ENCODE measurements around the gene RPRD1B.

The RPRD1B gene

DNA sequence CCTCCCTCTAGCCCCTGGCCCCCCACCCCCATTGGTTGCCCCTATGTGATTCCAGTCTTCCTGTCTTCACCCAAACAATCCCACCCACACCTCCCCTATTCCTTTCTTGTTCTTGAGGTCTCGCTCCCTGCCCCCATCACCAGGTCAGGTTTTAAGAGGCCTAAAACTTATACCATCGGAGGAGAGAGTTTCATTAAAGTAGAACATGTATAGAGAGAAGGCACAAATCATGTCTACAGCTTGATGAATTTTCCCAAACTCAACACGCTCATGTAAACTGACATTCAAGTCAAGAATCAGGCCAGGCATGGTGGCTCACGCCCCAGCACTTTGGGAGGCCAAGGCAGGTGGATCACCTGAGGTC lies 87.1 kb downstream of the RPRD1B start:
- DNase-seq (ENCODE audit: low read depth, low spot score): no peak

GRCh38 chr20:38121741-38122140 lies 88.2 kb downstream of the RPRD1B start:
- DNase-seq (ENCODE audit: low read depth, low spot score): no peak

- DNase-seq (ENCODE audit: low read depth, low spot score): no peak
Observed at GRCh38 chr20:38123021-38123587, 89.6 kb downstream of the RPRD1B start.

DNA sequence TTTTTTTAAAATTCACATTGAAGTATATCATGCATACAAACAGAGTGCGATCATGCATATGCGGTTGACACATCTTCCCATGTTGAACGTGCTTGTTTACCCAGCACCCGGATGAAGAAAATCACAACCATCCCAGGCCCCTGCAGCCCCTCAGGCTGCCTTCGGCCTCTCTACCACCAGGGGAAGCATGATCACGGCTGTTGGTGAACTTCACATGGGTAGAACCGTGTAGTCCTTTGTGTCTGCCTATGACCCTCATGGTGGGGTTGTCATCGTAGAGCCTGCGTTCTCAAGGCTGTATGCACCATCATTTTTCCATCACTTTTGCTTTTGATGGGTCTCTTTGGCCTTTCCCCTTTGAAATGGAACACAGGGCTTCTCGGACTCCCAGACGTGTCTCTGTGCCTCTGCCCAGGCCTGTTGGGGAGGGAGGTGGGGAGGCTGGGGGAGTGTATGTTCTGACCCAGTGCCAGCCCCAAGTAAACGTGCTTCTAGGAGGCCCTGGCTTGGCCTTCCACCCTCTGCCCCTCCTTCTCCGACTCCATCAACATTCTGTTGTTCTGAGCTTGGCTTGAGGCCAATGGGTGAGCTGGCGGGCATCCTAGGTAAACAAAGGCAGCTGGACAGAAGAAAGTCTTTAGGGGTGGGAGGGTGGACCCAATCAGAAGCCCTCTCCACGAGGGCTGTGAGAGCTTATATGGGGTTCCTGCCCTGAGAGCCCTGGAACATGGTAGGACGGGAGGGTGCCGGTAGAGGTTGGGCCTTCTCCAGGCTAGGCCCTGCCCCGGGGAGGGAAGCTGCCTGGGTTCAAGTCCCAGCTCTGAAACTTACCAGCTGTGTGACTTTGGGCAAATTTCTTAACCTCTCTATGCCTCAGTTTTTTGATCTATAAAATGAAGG lies 91.9 kb downstream of the RPRD1B start:
- no peak for DNase-seq (ENCODE audit: low read depth, low spot score)

DNA sequence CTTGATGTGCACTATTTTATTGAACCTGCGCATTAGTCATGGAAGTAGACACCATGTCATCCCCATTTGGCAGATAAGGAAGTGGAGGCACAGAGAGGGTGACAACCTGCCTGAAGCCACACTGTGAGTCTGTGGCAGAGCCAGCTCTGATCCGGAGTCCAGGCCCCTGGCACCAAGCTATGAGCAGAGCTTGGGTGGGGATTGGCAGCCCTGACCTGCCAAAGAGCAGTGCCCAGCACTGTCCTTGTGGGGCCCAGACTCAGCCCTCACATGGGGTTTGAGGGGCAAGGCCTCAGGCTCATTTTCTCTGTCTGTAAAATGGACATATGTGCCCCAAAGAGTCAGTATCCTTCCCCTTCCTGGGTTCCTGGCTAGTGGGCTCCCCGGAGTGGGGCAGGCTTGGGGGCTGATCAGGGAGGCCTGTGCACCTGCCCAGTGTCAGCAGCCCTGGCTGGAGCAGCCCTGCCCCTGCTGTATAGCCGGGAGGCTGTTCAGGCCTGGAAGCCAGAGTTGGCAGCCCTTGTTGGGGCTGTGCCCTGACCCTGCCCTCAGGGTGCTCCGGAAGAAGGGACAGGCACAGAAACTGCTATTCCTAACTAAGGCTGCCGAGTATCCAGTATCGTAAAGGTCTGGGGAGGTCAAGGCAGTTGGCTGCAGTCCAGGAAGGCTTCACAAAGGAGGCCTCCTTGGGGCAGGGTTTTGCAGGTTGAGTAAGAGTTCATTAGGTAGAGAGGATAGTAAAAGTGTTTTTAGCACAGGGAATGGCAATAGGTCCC lies 92.8 kb downstream of the RPRD1B start:
- no peak for DNase-seq (ENCODE audit: low read depth, low spot score)

- DNase-seq (ENCODE audit: low read depth, low spot score): no peak
Observed at GRCh38 chr20:38126932-38127621, 93.5 kb downstream of the RPRD1B start.

DNA sequence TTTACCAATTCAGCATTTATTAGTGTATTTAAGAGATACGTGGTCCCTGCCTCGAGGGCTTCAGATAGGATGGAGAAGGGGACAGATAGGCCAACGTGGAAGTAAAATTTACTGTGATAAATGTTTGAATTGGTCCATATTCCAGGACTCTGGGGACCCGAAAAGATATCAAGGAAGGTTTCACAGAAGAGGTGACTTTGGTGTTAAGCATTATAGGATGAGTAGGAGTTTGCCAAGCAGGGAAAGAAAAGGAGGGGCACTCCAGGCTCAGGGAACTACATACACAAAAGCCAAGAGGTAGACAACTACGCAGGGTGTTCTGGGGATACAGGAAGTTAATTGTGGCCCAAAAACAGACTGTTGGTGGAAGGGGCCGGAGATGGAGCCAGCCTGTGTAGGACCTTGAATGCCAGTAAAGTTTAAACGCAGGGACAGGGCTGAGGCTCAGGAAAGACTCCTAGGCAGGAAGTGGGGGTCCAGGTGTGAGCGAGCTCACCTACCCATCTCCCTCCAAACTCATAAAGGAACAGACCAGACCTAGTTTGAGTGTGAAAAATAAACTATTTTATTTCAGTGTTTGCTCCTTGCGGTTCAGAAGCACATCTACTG lies 94.5 kb downstream of the RPRD1B start:
- no peak for DNase-seq (ENCODE audit: low read depth, low spot score)

- no peak for DNase-seq (ENCODE audit: low read depth, low spot score)
Observed at GRCh38 chr20:38128691-38129090, 95.1 kb downstream of the RPRD1B start.

DNA sequence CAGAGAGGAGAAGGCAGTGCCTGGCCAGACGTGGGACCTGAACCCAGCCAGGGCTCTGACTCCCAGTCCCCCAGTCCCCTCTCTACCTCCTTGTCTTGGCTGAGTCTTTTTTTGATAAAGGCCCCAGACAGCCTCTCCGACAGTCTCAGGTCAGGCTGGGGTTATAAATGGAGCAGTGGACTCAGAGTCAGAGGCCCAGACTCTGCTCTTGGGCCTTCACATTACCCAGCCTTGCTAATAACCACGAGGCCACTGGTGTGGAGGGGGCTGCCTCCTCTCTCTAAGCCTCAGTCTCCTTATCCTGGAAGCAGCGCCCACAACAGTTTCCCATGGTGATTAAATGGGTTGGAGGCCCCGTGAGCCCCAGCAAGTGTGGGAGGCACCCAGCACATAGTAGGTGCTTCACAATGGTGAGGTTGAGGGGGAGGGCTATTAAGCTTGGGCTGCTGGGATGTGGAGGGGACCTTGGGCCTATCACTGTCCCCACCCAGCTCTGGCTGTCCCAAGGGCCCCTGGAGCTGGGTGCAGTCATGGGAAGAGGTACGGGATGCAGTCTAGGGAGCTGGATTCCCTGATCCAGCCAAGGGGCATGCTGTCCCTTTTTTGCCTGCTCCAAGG lies 95.8 kb downstream of the RPRD1B start:
- no peak for DNase-seq (ENCODE audit: low read depth, low spot score)

DNA sequence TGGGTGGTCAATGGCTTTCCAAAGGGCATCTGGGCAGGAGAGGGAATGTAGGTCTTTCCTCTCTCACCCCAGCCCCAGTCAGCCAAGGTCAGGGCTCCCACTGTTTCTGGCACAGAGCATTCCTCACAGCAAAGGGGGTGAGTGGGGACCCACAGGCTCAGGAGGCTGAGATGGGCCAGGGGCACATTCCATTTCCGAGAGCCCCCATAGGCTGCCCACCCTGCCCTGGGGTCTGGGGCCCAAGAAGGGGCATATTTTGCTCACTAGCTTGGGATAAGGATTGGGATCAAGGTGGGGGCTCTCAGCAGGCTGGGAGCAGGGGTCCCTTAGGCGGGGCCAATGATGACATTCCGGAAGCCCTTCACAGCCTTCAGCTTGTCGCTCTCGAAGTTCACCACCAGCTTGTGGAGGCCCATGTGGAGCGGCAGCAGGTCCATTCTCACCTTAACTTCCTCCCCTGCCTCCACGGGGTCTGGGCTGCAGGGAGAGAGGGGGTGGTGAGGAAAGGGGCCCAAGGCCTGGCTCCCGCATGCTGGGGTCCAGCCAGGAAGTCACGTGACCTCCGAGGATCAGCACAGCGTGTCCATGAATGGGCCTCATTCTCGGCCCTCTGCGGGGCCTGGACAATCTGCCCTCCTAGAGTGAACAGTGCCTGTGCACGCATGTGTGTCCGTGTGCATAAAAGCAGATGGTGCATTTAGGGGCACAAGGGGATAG lies 96.5 kb downstream of the RPRD1B start:
- no peak for DNase-seq (ENCODE audit: low read depth, low spot score)

DNA sequence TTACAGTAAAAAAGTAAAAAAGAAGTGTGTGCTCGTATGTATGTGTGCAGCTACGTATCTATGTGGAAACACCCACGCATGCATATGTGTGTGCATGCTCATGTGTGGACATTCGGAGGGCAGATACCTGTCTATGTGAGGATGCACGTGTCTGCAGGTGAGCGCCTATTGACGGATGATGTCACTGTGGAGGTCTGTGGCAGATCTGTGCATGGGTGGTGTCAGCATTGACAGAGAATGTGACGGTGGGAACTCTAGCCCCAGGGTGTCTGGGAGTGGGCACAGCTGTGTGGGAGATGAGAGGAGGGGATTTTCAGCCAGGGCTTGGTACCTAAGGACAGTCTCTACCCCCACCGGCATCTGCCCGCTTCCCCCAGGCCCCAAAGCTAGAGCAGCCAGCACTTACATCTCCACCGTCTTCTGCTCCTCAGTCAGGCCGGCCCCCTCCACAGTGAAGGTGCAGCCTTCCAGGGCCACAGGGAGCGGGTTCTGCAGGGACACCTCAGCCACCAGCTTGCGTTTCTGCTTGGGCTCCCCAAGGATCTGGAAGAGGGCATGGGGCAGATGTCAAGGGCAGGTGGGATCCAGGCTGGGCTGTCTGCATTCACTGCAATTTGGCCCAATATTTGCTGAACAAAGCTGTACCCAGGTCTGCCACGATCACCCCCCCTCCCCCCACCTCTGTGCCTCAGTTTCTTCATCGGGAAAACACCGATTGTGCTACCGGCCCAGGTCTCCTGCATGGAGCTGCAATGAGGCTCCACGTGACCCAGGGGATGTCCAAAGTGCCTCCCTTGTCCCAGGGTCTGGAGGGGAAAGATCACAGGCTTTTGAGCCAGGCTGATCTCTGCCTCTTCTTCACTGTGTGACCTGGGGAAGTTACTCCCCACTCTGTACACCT lies 97.4 kb downstream of the RPRD1B start:
- no peak for DNase-seq (ENCODE audit: low read depth, low spot score)

DNA sequence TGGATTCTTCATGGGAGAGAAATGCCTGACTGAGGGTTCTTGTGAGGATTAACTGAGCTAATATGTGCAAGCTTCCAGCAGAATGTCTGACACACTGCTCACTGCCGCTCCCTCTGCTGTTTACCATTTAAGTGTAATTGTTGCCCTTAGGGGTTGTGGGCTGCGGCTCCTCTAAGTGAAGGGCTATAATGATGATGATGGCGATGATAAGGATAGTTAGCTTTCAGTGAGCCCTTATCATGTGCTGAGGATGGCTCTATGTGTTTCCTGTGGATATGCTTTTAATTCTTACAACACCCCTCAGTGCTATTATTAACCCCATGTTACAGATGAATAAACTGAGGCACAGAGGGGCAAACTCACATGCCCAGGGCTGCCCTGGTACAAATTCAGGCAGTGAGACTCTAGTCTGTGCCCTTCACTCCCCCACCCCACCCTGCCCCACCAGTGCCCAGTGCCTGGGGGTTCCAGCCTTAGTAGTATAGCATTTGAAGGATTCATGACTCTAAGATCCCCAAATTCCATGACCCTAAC lies 98.1 kb downstream of the RPRD1B start:
- no peak for DNase-seq (ENCODE audit: low read depth, low spot score)

GRCh38 chr20:38132156-38132909 lies 98.8 kb downstream of the RPRD1B start:
- DNase-seq (ENCODE audit: low read depth, low spot score): no peak

DNA sequence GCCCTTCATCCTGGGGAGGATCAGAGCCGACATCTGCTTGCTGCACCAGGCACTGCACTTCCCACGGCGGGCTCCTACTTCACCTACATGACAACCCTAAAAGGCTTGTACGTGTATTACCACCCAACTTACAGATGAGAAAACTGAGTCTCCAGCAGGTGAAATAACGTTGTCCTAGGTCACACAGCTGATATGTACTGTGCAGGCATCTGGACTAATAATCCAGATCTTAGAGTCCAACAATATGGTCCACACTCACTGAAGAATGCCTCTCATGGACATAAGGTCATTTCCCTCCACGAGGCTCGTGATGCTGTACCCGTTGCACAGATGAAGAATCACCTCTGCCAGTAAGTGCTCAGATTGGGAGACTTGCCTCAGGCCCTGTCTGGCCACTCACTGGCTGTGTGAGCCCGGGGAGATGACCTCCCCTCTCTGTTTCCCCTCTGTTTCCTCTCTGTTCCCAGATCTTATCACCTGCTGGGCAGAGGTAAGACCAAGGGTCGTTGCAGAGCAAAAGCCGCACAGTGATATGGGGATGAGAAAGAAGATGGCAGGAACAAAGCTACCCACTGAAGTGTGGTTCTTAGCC lies 99.5 kb downstream of the RPRD1B start:
- DNase-seq (ENCODE audit: low read depth, low spot score): no peak

- no peak for DNase-seq (ENCODE audit: low read depth, low spot score)
Observed at GRCh38 chr20:38133680-38134426, 100.3 kb downstream of the RPRD1B start.

DNA sequence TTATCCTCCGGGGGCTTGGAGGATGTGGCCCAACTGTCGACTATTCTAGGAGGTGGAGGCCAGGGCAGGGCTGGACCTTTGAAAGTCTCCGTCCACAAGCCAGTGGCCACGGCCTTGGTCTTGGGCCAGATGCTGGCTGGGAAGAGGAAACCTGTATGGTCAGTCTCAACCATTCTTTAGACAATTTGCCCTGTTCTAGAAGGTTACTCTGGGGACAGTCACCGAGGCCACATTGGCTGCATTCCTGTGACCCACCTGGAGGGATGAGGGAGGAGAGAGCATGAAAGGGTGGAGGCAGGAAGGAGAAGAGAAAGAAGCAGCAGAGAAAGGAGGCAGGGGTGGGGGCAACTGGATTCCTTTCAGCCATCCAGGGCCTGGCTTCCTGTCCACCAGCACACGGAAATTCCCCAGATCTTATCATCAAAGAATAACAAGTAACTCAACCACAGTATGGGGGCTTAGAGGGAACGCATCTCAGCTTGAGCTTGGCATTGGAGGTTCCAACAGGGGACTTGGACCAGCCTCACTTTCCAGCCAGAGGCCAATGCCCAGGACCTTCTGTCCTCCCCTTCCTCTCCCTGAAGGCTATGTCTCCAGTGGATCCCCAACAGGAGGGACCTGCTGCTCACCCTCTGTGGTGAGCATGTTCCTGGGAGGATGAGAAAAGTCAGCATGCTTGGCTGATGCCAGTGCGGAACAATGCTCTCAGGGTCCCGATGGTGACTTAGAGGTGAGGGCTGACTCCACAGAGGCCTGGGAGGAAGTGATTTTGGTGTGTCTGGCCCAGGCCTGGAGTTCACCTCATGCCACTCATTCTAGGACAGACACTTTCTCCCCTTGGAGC lies 101.1 kb downstream of the RPRD1B start:
- DNase-seq (ENCODE audit: low read depth, low spot score): no peak

Data from activated CD4-positive, CD25-positive, alpha-beta regulatory T cell treated with anti-CD3 and anti-CD28 coated beads, Interleukin-2, amount 50 U/mL, for 16 hours (primary cell).